Esophagus squamous epithelium (tissue), 5 donors: Measurements from ENCODE around the gene ACER3. TPM values are rescaled to one million over a fixed set of nuclear protein-coding genes. Genes with fewer than 3 reads are reported as not detected.

Experiments
- DNase-seq: peaks from one replicate; lab custom pipeline; 2025; lab: John Stamatoyannopoulos, UW
- H3K27ac ChIP-seq, 4 donors: fragments of 200-600 bp; sonication (generic); one replicate each; pipeline ENCODE4 v1.5.1; 2016 to 2019; ENCODE audit warnings: mild to moderate bottlenecking in 1 of 4
- H3K27me3 ChIP-seq, 4 donors: fragments of 200-600 bp; sonication (generic); 1 replicate in 3 of 4; 2 replicates in 1 of 4; pipeline versions ENCODE4 v1.5.1 to v1.6.0; 2017 to 2021; ENCODE audit warnings: antibody characterized with exemption in 1 of 4
- H3K36me3 ChIP-seq, 3 donors: fragments of 200-600 bp; sonication (generic); one replicate each; pipeline ENCODE4 v1.5.1; 2016 to 2019
- H3K4me1 ChIP-seq, 3 donors: fragments of 200-600 bp; sonication (generic); one replicate each; pipeline ENCODE4 v1.5.1; 2017 to 2019
- H3K4me3 ChIP-seq, 4 donors: fragments of 200-600 bp; sonication (generic); 1 replicate in 3 of 4; 2 replicates in 1 of 4; pipeline ENCODE4 v1.5.1; 2016 to 2019; ENCODE audit warnings: mild to moderate bottlenecking in 2 of 4, moderate library complexity in 1 of 4
- H3K9me3 ChIP-seq, 3 donors: fragments of 200-600 bp; sonication (generic); one replicate each; pipeline ENCODE4 v1.5.1; 2016 to 2019
- CTCF ChIP-seq, 6 experiments: fragments of 450-650 bp in 4 of 6; fragments of 200-600 bp in 2 of 6; sonication (generic) in 2 of 6; IDR thresholded peaks; one replicate each; pipeline ENCODE4 v1.5.1; 2016 to 2019; ENCODE audit warnings: antibody characterized with exemption in 6 of 6, mild to moderate bottlenecking in 4 of 6, moderate library complexity in 4 of 6
- POLR2A ChIP-seq, 4 donors: fragments of 450-650 bp; IDR thresholded peaks; one replicate each; pipeline ENCODE4 v1.6.1; 2017; ENCODE audit warnings: antibody characterized with exemption in 4 of 4, mild to moderate bottlenecking in 4 of 4, moderate library complexity in 3 of 4
- WGBS, 2 donors: methylation state at CpG; one replicate each; pipeline ENCODE4 v1.1.5; 2018; 5-methylcytosine and 5-hydroxymethylcytosine counted together
- intact Hi-C: fragments of 100-400 bp; cut with DNase I; formaldehyde crosslinking; loops from one replicate; pipeline ENCODE4 v1.15.0; 2022
- total RNA-seq, 4 donors: library from RNA; depleted of rRNA; stranded (reverse); fragments of >200 nt; gene quantifications; one replicate each; pipeline ENCODE4 v1.1.0, GENCODE V29; 2016
- donor health status: DM: yes; HTN: yes; CAD: no.

The ACER3 gene
- total RNA-seq, 4 donors from 2014 or later, result 9.9 to 34.2 (median 23.3) TPM

- TF ChIP-seq POLR2A (IDR thresholded peaks at IDR 0.05) (no peak), CTCF (IDR thresholded peaks at IDR 0.05) (no peak)
- no peak overlapping the region for H3K4me3 ChIP-seq
- H3K9me3 ChIP-seq, result no peaks in the 10 kb centered on the region
- DNase-seq, result no peak
- intact Hi-C loops, result no loop called here
- H3K4me1 ChIP-seq, result peaks cover 0 to under 1% (median 0%) of the 10 kb centered on the region in 3 donors
- H3K27me3 ChIP-seq, result peaks cover 0 to 6% (median 0%) of the 10 kb centered on the region in 4 donors
- 78 to 93% methylated on average over 10 of the region's 10 CpGs for WGBS, 2 donors
- no peaks in the 10 kb centered on the region for H3K36me3 ChIP-seq
- H3K27ac ChIP-seq, result no peak overlapping the region
Observed at GRCh38 chr11:76844511-76844910, 16.2 kb upstream of the ACER3 start.

- intact Hi-C loops, result no loop called here
- TF ChIP-seq CTCF (IDR thresholded peaks at IDR 0.05), result no peak
- no peak for TF ChIP-seq POLR2A (IDR thresholded peaks at IDR 0.05)
- 75 to 87% methylated on average over 3 of the region's 3 CpGs for WGBS, 2 donors
Observed at GRCh38 chr11:76845069-76845468, 15.6 kb upstream of the ACER3 start.

GRCh38 chr11:76846441-76846840 lies 14.3 kb upstream of the ACER3 start:
- DNase-seq, result no peak
- no peak overlapping the region for H3K4me3 ChIP-seq
- H3K4me1 ChIP-seq, result peaks cover 0 to 17% (median 4%) of the 10 kb centered on the region in 3 donors
- no peaks in the 10 kb centered on the region for H3K9me3 ChIP-seq
- WGBS, 2 donors, result 87 to 100% methylated on average over 2 to 3 of the region's 3 CpGs
- H3K27me3 ChIP-seq, result peaks cover 0 to 4% (median 0%) of the 10 kb centered on the region in 4 donors
- no peaks in the 10 kb centered on the region for H3K36me3 ChIP-seq
- intact Hi-C loops, result no loop called here
- no peak for TF ChIP-seq POLR2A (IDR thresholded peaks at IDR 0.05)
- no peak for TF ChIP-seq CTCF (IDR thresholded peaks at IDR 0.05)
- H3K27ac ChIP-seq, result no peak overlapping the region

More at GRCh38 chr11:76845069-76845468, 15.6 kb upstream of the ACER3 start:
- Histone ChIP-seq H3K9me3 (no peaks in the 10 kb centered on the region), H3K36me3 (no peaks in the 10 kb centered on the region), H3K4me3 (no peak overlapping the region), H3K27ac (no peak overlapping the region), H3K27me3 (peaks cover 0 to 6% (median 0%) of the 10 kb centered on the region in 4 donors), H3K4me1 (peaks cover 0 to 4% (median 0%) of the 10 kb centered on the region in 3 donors)
- no peak for DNase-seq

- 96 to 100% methylated on average over 3 of the region's 3 CpGs for WGBS, 2 donors
- Histone ChIP-seq H3K27me3 (no peaks in the 10 kb centered on the region), H3K27ac (no peak overlapping the region), H3K36me3 (no peaks in the 10 kb centered on the region), H3K4me1 (peaks cover 0 to 17% (median 4%) of the 10 kb centered on the region in 3 donors), H3K9me3 (no peaks in the 10 kb centered on the region), H3K4me3 (no peak overlapping the region)
- no peak for TF ChIP-seq CTCF (IDR thresholded peaks at IDR 0.05)
- TF ChIP-seq POLR2A (IDR thresholded peaks at IDR 0.05), result no peak
- intact Hi-C loops, result no loop called here
- no peak for DNase-seq
Observed at GRCh38 chr11:76849376-76849775, 11.3 kb upstream of the ACER3 start.

- no peak for DNase-seq
- Histone ChIP-seq H3K36me3 (no peaks in the 10 kb centered on the region), H3K4me3 (no peak overlapping the region), H3K9me3 (no peaks in the 10 kb centered on the region), H3K27me3 (no peaks in the 10 kb centered on the region), H3K4me1 (peaks cover 0 to 17% (median 4%) of the 10 kb centered on the region in 3 donors), H3K27ac (no peak overlapping the region)
- WGBS, 2 donors, result 49% methylated on average over 4 of the region's 4 CpGs
- intact Hi-C loops, result no loop called here
- TF ChIP-seq POLR2A (IDR thresholded peaks at IDR 0.05), result no peak
- TF ChIP-seq CTCF (IDR thresholded peaks at IDR 0.05), result no peak
Observed at GRCh38 chr11:76850130-76850529, 10.6 kb upstream of the ACER3 start.
